ENCODE results near the gene SMYD3. TPM values are rescaled to one million over a fixed set of nuclear protein-coding genes. Genes with fewer than 3 reads are reported as not detected.
"Not testable (repeated sequence)": the region's sequence is repeated elsewhere in the genome, so short reads cannot be mapped to it uniquely, and the experiment has no call there.

The SMYD3 gene
- total RNA-seq, 2 donors from 2014 or later = 15.8 to 21.8 TPM

GRCh38 chr1:245988393-245989078 lies 518.5 kb downstream of the SMYD3 start:
- intact Hi-C loops (cut with DNase I, micrococcal nuclease) = no loop called here
- DNase-seq = no peak
- no peak for ATAC-seq

GRCh38 chr1:245987997-245988392 lies 519.1 kb downstream of the SMYD3 start:
- intact Hi-C loops (cut with DNase I, micrococcal nuclease) = no loop called here
- DNase-seq (no peak), ATAC-seq (no peak)

- intact Hi-C loops (cut with DNase I, micrococcal nuclease) = no loop called here
- DNase-seq (no peak), ATAC-seq (no peak)
These were observed 519.5 kb downstream of the SMYD3 start for GRCh38 chr1:245987577-245987976.

- ATAC-seq = no peak
- intact Hi-C loops (cut with DNase I, micrococcal nuclease) = no loop called here
- no peak for DNase-seq
These were observed 519.9 kb downstream of the SMYD3 start for GRCh38 chr1:245987219-245987545.

GRCh38 chr1:245986404-245987218 lies 520.5 kb downstream of the SMYD3 start:
- ATAC-seq (peak; percentile 79), DNase-seq (peak; percentile 18 to 41)
- intact Hi-C loops (cut with DNase I, micrococcal nuclease) = no loop called here

GRCh38 chr1:245984390-245985155 lies 522.5 kb downstream of the SMYD3 start:
- ATAC-seq (no peak), DNase-seq (no peak)
- intact Hi-C loops (cut with DNase I, micrococcal nuclease) = no loop called here

GRCh38 chr1:245983294-245983967 lies 523.6 kb downstream of the SMYD3 start:
- intact Hi-C loops (cut with DNase I, micrococcal nuclease) = no loop called here
- ATAC-seq (no peak), DNase-seq (no peak)

- intact Hi-C loops (cut with DNase I, micrococcal nuclease) = no loop called here
- ATAC-seq (no peak), DNase-seq (no peak)
These were observed 527.5 kb downstream of the SMYD3 start for GRCh38 chr1:245979589-245979988.

- DNase-seq (no peak), ATAC-seq (no peak)
- intact Hi-C loops (cut with DNase I, micrococcal nuclease) = no loop called here
These were observed 528.2 kb downstream of the SMYD3 start for GRCh38 chr1:245978915-245979314.

- no peak for ATAC-seq
- intact Hi-C loops (cut with DNase I, micrococcal nuclease) = no loop called here
- no peak for DNase-seq
These were observed 534.6 kb downstream of the SMYD3 start for GRCh38 chr1:245972476-245972875.

GRCh38 chr1:245971711-245972085 lies 535.4 kb downstream of the SMYD3 start:
- intact Hi-C loops (cut with DNase I, micrococcal nuclease) = no loop called here
- no peak for ATAC-seq
- DNase-seq = no peak

- ATAC-seq; intact Hi-C loops (cut with DNase I, micrococcal nuclease); DNase-seq: not testable (repeated sequence)
These were observed 535.9 kb downstream of the SMYD3 start for GRCh38 chr1:245971076-245971710.

GRCh38 chr1:245969283-245969682 lies 537.8 kb downstream of the SMYD3 start:
- ATAC-seq (no peak), DNase-seq (no peak)
- intact Hi-C loops (cut with DNase I, micrococcal nuclease) = no loop called here

GRCh38 chr1:245968775-245969174 lies 538.3 kb downstream of the SMYD3 start:
- no peak for ATAC-seq
- DNase-seq = no peak
- intact Hi-C loops (cut with DNase I, micrococcal nuclease) = no loop called here

- DNase-seq (no peak), ATAC-seq (no peak)
- intact Hi-C loops (cut with DNase I, micrococcal nuclease) = no loop called here
These were observed 541.7 kb downstream of the SMYD3 start for GRCh38 chr1:245965398-245965797.

GRCh38 chr1:245963649-245964048 lies 543.4 kb downstream of the SMYD3 start:
- DNase-seq (no peak), ATAC-seq (no peak)

GRCh38 chr1:245962453-245962852 lies 544.6 kb downstream of the SMYD3 start:
- ATAC-seq = no peak
- no peak for DNase-seq
- intact Hi-C loops (cut with DNase I, micrococcal nuclease) = no loop called here

More at GRCh38 chr1:245963649-245964048, 543.4 kb downstream of the SMYD3 start:
- intact Hi-C loops (cut with DNase I, micrococcal nuclease) = no loop called here

GRCh38 chr1:245961137-245961540 lies 545.9 kb downstream of the SMYD3 start:
- intact Hi-C loops (cut with DNase I, micrococcal nuclease) = no loop called here
- ATAC-seq (no peak), DNase-seq (no peak)

GRCh38 chr1:245960171-245960570 lies 546.9 kb downstream of the SMYD3 start:
- intact Hi-C loops (cut with DNase I, micrococcal nuclease) = no loop called here
- no peak for DNase-seq

More at GRCh38 chr1:245960171-245960570, 546.9 kb downstream of the SMYD3 start:
- ATAC-seq = no peak

All from left colon (tissue), 2 donors.